ENCODE data around the gene NUDT21.

DNA sequence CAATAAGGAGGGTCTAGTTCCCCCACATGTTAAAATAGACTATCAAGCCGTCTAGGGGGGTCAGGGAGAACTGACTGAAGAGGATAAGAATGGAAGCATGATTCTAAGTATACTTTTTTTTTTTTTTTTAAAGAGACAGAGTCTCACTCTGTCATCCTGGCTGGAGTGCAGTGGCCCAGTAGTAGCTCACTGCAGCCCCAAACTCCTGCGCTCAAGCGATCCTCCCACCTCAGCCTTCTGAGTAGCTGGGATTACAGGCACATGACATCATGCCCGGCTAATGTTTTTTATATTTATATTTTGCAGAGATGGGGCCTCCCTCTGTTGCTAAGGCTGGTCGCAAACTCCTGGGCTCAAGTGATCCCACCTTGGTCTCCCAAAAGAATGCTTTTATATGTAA, 40.0 kb downstream of the NUDT21 start:
- no peak for TF ChIP-seq RAD21 (IDR thresholded peaks at IDR 0.05; ENCODE audit: low read length)
- TF ChIP-seq POLR2A (IDR thresholded peaks at IDR 0.05; ENCODE audit: low read depth, low read length), result no peak
- no peak for TF ChIP-seq MAFK (IDR thresholded peaks at IDR 0.05; ENCODE audit: low read depth, low read length)
- TF ChIP-seq, protein P1, sequence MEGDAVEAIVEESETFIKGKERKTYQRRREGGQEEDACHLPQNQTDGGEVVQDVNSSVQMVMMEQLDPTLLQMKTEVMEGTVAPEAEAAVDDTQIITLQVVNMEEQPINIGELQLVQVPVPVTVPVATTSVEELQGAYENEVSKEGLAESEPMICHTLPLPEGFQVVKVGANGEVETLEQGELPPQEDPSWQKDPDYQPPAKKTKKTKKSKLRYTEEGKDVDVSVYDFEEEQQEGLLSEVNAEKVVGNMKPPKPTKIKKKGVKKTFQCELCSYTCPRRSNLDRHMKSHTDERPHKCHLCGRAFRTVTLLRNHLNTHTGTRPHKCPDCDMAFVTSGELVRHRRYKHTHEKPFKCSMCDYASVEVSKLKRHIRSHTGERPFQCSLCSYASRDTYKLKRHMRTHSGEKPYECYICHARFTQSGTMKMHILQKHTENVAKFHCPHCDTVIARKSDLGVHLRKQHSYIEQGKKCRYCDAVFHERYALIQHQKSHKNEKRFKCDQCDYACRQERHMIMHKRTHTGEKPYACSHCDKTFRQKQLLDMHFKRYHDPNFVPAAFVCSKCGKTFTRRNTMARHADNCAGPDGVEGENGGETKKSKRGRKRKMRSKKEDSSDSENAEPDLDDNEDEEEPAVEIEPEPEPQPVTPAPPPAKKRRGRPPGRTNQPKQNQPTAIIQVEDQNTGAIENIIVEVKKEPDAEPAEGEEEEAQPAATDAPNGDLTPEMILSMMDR (conservative IDR thresholded peaks at IDR 0.05; ENCODE audit: low read depth, low read length), result no peak
- no peak for TF ChIP-seq MAZ (IDR thresholded peaks at IDR 0.05; ENCODE audit: borderline replicate concordance, low read depth, low read length)
- no peak for TF ChIP-seq CHD1 (IDR thresholded peaks at IDR 0.05; ENCODE audit: low read depth, low read length)
- no peak for TF ChIP-seq SMC3 (IDR thresholded peaks at IDR 0.05; ENCODE audit: low read depth, low read length)
- TF ChIP-seq RCOR1 (IDR thresholded peaks at IDR 0.05; ENCODE audit: insufficient replicate concordance, low read length), result no peak
- TF ChIP-seq MXI1 (IDR thresholded peaks at IDR 0.05; ENCODE audit: borderline replicate concordance, low read depth, low read length), result no peak
- TF ChIP-seq, protein P2, sequence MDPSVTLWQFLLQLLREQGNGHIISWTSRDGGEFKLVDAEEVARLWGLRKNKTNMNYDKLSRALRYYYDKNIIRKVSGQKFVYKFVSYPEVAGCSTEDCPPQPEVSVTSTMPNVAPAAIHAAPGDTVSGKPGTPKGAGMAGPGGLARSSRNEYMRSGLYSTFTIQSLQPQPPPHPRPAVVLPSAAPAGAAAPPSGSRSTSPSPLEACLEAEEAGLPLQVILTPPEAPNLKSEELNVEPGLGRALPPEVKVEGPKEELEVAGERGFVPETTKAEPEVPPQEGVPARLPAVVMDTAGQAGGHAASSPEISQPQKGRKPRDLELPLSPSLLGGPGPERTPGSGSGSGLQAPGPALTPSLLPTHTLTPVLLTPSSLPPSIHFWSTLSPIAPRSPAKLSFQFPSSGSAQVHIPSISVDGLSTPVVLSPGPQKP (IDR thresholded peaks at IDR 0.05; ENCODE audit: borderline replicate concordance, low read depth, low read length), result no peak
- no peak for TF ChIP-seq FOS (IDR thresholded peaks at IDR 0.05; ENCODE audit: low read depth, low read length)
- TF ChIP-seq CEBPB (IDR thresholded peaks at IDR 0.05; ENCODE audit: low read depth, low read length), result no peak
- TF ChIP-seq BHLHE40 (IDR thresholded peaks at IDR 0.05; ENCODE audit: low read depth, low read length), result no peak
- TF ChIP-seq, protein P3, sequence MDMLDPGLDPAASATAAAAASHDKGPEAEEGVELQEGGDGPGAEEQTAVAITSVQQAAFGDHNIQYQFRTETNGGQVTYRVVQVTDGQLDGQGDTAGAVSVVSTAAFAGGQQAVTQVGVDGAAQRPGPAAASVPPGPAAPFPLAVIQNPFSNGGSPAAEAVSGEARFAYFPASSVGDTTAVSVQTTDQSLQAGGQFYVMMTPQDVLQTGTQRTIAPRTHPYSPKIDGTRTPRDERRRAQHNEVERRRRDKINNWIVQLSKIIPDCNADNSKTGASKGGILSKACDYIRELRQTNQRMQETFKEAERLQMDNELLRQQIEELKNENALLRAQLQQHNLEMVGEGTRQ (IDR thresholded peaks at IDR 0.05; ENCODE audit: low read depth, low read length), result no peak

Data from IMR-90 (cell line).